ENCODE data around the gene SYT1.

Gene SYT1

DNA sequence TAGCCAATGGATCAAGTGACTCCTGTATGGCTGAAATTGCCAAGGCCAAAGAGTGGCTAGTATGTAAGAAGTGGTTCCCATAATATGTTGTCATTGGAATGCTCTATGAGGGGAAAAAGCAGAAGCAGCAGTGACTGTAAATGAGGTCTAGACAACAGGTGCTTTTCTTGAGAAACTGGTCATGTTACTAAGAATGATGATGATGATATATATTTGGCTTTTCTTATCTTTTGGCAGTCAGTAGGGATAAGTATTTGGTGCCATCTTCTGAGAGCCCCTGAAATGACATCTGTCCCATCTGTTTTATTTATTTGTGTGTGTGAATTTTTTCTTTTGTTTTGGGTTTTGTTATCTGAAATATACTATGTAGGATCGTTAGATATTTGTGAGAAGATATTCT, 141.7 kb downstream of the SYT1 start:
- ChIA-PET CTCF (interaction anchor here (1.0 to 1.5 kb wide), 3 partner anchors 11 to 48 kb away, joined by 3 to 5 read pairs (median 3); no protein-coding TSS in a partner anchor), POLR2A (no interaction called here)
- TF ChIP-seq, protein P1, sequence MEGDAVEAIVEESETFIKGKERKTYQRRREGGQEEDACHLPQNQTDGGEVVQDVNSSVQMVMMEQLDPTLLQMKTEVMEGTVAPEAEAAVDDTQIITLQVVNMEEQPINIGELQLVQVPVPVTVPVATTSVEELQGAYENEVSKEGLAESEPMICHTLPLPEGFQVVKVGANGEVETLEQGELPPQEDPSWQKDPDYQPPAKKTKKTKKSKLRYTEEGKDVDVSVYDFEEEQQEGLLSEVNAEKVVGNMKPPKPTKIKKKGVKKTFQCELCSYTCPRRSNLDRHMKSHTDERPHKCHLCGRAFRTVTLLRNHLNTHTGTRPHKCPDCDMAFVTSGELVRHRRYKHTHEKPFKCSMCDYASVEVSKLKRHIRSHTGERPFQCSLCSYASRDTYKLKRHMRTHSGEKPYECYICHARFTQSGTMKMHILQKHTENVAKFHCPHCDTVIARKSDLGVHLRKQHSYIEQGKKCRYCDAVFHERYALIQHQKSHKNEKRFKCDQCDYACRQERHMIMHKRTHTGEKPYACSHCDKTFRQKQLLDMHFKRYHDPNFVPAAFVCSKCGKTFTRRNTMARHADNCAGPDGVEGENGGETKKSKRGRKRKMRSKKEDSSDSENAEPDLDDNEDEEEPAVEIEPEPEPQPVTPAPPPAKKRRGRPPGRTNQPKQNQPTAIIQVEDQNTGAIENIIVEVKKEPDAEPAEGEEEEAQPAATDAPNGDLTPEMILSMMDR (IDR thresholded peaks at IDR 0.05; ENCODE audit: control extremely low read depth, extremely low read depth, low read depth, missing control alignments) = peak; percentile 22
- no peak for DNase-seq (ENCODE audit: extremely low spot score)

DNA sequence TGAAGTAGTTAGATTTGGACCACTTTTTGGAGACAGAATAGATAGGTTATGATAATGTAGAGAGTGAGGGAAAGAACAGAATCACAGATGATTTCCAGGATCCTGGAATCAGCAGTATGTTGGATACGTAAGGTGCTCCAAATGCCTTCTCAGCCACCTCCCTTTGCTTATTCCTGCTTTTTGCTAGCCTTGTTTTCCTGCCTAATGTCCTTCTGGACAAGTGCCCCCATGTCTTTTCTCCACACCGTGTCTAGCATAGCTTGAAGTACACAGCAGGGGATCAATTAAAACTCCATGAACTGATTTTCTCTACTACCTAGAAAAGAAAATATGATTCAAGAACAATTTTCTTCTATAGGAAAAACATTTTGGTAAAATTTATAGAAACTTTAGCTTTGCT, 144.0 kb downstream of the SYT1 start:
- DNase-seq (ENCODE audit: extremely low spot score) = no peak
- CTCF ChIA-PET = interaction anchor here (1.3 kb wide), 1 partner anchor 13 kb away, joined by 3 read pairs; no protein-coding TSS in a partner anchor
- TF ChIP-seq, protein P1 (IDR thresholded peaks at IDR 0.05; ENCODE audit: control extremely low read depth, extremely low read depth, low read depth, missing control alignments) = no peak
- POLR2A ChIA-PET = no interaction called here

DNA sequence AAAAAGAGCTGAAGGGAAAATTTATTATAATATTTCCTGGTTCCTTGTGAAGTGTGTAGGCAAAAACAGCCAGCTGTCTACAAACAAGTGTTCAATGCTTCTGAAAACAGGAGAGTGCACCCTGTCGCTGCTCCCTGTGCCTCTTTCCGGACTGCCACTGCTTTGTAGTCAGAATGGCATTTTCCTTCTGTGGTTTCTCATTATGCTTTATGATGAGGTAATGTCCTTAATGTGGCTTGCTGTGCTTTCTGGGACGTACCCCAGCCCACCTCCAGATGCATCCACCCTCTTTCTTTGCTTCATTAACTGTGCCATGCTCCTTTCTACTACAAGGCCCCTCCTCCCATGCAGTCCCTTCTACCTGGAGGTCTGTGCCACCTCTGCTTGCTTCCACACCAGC, 148.1 kb downstream of the SYT1 start:
- CTCF ChIA-PET = no interaction called here
- TF ChIP-seq, protein P1 (IDR thresholded peaks at IDR 0.05; ENCODE audit: control extremely low read depth, extremely low read depth, low read depth, missing control alignments) = no peak
- DNase-seq (ENCODE audit: extremely low spot score) = no peak
- POLR2A ChIA-PET = no interaction called here

DNA sequence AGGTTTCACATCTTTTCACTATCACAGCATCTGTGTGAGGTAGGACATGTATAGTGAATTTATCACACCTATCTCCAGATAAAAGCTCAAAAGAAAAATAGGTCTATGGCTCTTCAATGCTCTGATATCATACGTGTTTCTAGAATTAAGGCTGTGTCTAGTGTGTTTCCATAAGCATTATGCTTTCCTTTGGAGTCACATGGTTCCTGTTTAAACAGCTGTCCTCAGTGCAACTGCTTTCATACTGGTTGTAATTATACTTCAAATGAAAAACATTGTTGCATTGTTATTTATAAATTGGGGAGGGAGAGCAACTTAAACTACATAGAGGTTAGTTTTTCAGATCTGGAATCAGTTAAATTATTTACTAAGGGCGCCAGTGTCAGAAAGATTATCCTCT, 151.6 kb downstream of the SYT1 start:
- DNase-seq (ENCODE audit: extremely low spot score) = no peak
- POLR2A ChIA-PET = no interaction called here
- CTCF ChIA-PET = no interaction called here
- TF ChIP-seq, protein P1 (IDR thresholded peaks at IDR 0.05; ENCODE audit: control extremely low read depth, extremely low read depth, low read depth, missing control alignments) = no peak

DNA sequence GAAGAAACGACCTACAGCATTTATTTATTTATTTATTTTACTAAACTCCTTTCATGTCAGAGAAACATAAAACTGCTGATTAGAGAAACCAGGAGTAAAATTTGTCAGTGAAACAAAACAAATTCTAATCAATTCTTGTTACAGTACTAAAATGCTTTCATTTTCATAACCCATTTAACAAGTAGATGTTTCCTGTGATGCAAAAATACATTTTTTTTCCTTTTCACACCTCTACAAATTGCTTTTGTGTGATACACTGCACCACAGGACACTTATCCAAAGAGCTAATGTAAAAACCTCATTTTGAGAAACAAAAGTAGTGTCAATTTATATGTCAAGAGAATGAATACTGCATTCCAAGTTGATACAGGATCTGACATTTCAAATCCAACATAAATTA, 155.1 kb downstream of the SYT1 start:
- TF ChIP-seq, protein P1 (IDR thresholded peaks at IDR 0.05; ENCODE audit: control extremely low read depth, extremely low read depth, low read depth, missing control alignments) = no peak
- ChIA-PET CTCF (interaction anchor here (1.1 to 2.1 kb wide), 2 partner anchors 13 to 25 kb away, joined by 4 to 7 read pairs; no protein-coding TSS in a partner anchor), POLR2A (no interaction called here)
- no peak for DNase-seq (ENCODE audit: extremely low spot score)

DNA sequence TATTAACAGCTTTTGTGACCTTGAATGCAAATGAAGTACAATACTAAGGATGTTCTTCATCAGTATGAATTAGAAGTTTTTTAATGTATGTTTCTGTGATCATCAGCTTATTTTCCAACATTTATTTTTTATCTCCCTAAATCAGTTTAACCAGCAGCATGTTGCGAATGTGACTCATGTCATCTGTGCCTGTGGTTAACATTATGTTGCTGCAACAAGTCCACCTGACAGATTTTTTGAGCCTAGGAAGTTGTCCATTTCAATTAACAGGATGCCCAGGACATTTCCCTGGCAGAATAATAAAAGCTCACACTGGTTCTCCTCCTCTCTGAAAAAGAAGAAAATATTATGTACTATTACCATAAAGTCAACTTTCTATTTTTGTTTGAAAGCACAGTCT, 155.5 kb downstream of the SYT1 start:
- TF ChIP-seq, protein P1 (IDR thresholded peaks at IDR 0.05; ENCODE audit: control extremely low read depth, extremely low read depth, low read depth, missing control alignments) = no peak
- ChIA-PET CTCF (interaction anchor here (1.1 to 2.1 kb wide), 2 partner anchors 13 to 26 kb away, joined by 4 to 7 read pairs; no protein-coding TSS in a partner anchor), POLR2A (no interaction called here)
- no peak for DNase-seq (ENCODE audit: extremely low spot score)
